NT2/D1 (cell line): ENCODE results near the gene NTN1.

Experiments
- DNase-seq: peaks from one replicate; pipeline ENCODE4 v3.0.0-alpha.2; 2011; ENCODE audit warnings: low read depth, low spot score
- H3K27me3 ChIP-seq: 2 replicates; pipeline ENCODE4 v1.6.0; 2011; ENCODE audit warnings: mild to moderate bottlenecking; ENCODE audit not compliant: insufficient read length, insufficient read depth
- H3K36me3 ChIP-seq: 2 replicates; pipeline ENCODE4 v1.6.1; 2011; ENCODE audit warnings: mild to moderate bottlenecking, low read length, mixed read lengths; ENCODE audit not compliant: insufficient read depth, insufficient read length
- H3K4me1 ChIP-seq: 2 replicates; pipeline ENCODE4 v1.5.1; 2011; ENCODE audit not compliant: insufficient read depth, insufficient read length
- H3K4me3 ChIP-seq: 2 replicates; pipeline ENCODE4 v1.5.1; 2011; ENCODE audit warnings: low read depth; ENCODE audit not compliant: insufficient read length
- H3K9ac ChIP-seq: 2 replicates; pipeline ENCODE4 v1.6.0; 2011; ENCODE audit warnings: low read depth; ENCODE audit not compliant: insufficient read length
- H3K9me3 ChIP-seq: 2 replicates; pipeline ENCODE4 v1.5.1; 2011; ENCODE audit warnings: mild to moderate bottlenecking, low read length; ENCODE audit not compliant: insufficient read depth
- SUZ12 ChIP-seq: IDR thresholded peaks from 2 replicates; pipeline ENCODE4 v1.6.1; 2011; ENCODE audit not compliant: insufficient read length, insufficient read depth; ENCODE audit errors: extremely low read depth
- YY1 ChIP-seq: IDR thresholded peaks from 2 replicates; pipeline ENCODE4 v1.6.1; 2011; ENCODE audit not compliant: insufficient read length, insufficient read depth
- ZNF274 ChIP-seq: IDR thresholded peaks from 2 replicates; pipeline ENCODE4 v1.6.1; 2011; ENCODE audit warnings: mild to moderate bottlenecking, low read depth, low read length

The NTN1 gene

DNA sequence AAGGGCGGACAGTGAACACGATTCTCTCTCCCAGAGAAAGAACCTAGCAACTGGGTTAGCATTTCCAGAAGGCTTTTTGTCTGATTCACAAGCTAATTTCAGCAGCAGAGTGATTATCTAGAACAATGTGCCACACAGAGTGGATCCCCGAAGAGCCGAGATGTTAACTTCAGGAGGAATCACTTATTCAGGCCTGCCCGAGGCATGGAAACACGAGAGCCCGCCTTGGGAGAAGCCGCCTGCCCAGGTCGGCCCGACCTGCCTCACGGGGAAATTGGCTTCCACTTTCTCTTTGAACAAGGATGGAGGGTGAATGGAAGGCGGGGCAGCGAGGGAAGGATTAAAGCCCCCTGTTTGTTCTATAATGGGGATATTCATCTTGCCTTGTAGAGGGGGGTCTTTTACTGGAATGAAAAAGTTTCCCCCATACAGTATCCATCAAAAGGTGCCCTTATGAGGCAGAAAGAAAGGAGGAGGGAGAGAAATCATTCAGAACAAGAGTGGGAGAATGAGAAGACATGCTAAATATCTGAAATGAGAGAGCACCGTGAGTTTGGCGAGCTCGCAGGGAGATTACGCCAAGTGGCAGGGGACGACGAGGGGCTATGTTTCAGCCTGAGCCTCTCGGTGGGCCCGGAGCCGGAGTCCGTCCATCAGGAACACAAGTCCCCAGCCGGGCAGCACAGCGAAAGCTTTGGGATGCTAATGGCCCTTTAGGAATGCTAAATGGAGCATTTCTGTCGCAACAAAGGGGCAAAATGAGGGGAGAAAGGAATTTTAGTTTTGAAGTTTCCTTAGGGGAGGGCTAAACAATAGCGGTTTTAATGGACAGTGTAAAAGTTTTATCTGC is 33.0 kb downstream of the NTN1 start:
- Histone ChIP-seq H3K36me3 (no peaks in the 10 kb centered on the region), H3K9ac (peak overlapping the region; percentile 47), H3K4me3 (peak overlapping the region; percentile 16), H3K9me3 (no peaks in the 10 kb centered on the region), H3K4me1 (peaks cover 8% of the 10 kb centered on the region), H3K27me3 (peaks cover 2% of the 10 kb centered on the region)
- TF ChIP-seq YY1 (no peak), ZNF274 (no peak), SUZ12 (no peak)
- DNase-seq, result peak; percentile 87

- Histone ChIP-seq H3K9me3 (no peaks in the 10 kb centered on the region), H3K9ac (no peak overlapping the region), H3K4me1 (peaks cover 8% of the 10 kb centered on the region), H3K4me3 (no peak overlapping the region), H3K36me3 (no peaks in the 10 kb centered on the region), H3K27me3 (peaks cover 2% of the 10 kb centered on the region)
- no peak for TF ChIP-seq YY1
- TF ChIP-seq ZNF274, result no peak
- no peak for DNase-seq
Observed at GRCh38 chr17:9055281-9055680, 34.0 kb downstream of the NTN1 start.

DNA sequence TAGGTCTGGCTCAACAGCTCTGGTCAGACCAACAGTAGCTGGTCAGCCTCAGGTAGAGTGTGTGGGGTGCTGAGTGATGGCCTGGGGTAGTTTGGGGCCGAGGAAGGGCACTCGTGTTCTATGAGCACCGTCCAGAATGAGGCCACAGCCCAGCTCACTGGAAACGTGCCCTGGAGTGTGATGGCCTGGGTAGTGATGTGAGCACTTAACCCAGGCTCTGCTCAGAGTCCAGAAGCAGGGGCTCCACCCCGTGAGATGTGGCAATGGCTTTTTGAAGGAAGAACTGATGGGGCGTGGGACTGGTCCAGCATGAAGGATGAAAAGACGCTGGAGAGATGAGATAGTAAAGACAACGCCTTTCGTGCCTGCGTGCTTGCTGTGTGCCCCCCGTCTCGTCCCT is 35.3 kb downstream of the NTN1 start:
- Histone ChIP-seq H3K4me3 (no peak overlapping the region), H3K9ac (no peak overlapping the region), H3K27me3 (peaks cover 2% of the 10 kb centered on the region), H3K4me1 (peaks cover 10% of the 10 kb centered on the region), H3K9me3 (no peaks in the 10 kb centered on the region), H3K36me3 (no peaks in the 10 kb centered on the region)
- no peak for DNase-seq
- TF ChIP-seq YY1 (no peak), SUZ12 (no peak), ZNF274 (no peak)

GRCh38 chr17:9057310-9057709 is 36.0 kb downstream of the NTN1 start:
- no peaks in the 10 kb centered on the region for H3K9me3 ChIP-seq
- no peaks in the 10 kb centered on the region for H3K36me3 ChIP-seq
- TF ChIP-seq ZNF274 (no peak), YY1 (no peak), SUZ12 (no peak)
- peaks cover 11% of the 10 kb centered on the region for H3K4me1 ChIP-seq
- DNase-seq, result no peak
- H3K9ac ChIP-seq, result no peak overlapping the region
- H3K27me3 ChIP-seq, result peaks cover 2% of the 10 kb centered on the region
- H3K4me3 ChIP-seq, result no peak overlapping the region

GRCh38 chr17:9062399-9062902 is 41.1 kb downstream of the NTN1 start:
- H3K4me1 ChIP-seq, result peaks cover 3% of the 10 kb centered on the region
- peaks cover 6% of the 10 kb centered on the region; the same call in 1 of the 2 replicates for H3K9me3 ChIP-seq
- TF ChIP-seq YY1 (no peak), ZNF274 (no peak), SUZ12 (no peak)
- no peaks in the 10 kb centered on the region for H3K36me3 ChIP-seq
- H3K4me3 ChIP-seq, result no peak overlapping the region
- H3K9ac ChIP-seq, result peak overlapping the region; percentile 3
- H3K27me3 ChIP-seq, result no peaks in the 10 kb centered on the region
- no peak for DNase-seq

- Histone ChIP-seq H3K4me3 (no peak overlapping the region), H3K9ac (no peak overlapping the region)
Observed at GRCh38 chr17:9064311-9064834, 43.1 kb downstream of the NTN1 start.

DNA sequence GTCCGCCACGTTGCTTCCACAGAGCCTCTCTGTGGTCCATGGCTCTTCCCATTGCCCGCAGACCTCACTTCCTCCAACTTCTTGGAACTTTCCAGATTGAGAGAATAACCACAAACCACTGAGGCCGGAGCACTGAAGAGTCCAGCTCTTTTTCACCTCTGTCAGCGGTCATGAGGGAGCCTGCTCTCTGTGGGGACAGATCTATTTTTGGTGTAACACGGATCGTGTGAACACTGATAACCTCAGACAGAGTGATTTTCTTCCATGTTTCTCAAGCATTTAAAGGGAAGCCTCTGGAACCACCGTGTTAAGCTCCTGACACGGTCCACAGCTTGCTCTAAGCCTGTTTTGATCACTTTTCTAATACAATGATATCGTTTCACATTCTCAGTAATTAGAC is 49.7 kb downstream of the NTN1 start:
- DNase-seq, result no peak

More at GRCh38 chr17:9064311-9064834, 43.1 kb downstream of the NTN1 start:
- peaks cover 6% of the 10 kb centered on the region; the same call in 1 of the 2 replicates for H3K9me3 ChIP-seq
- no peaks in the 10 kb centered on the region for H3K27me3 ChIP-seq
- no peak for DNase-seq
- H3K36me3 ChIP-seq, result no peaks in the 10 kb centered on the region
- TF ChIP-seq ZNF274 (no peak), YY1 (no peak), SUZ12 (no peak)
- H3K4me1 ChIP-seq, result peaks cover 3% of the 10 kb centered on the region

More for the DNA sequence above, 49.7 kb downstream of the NTN1 start:
- no peaks in the 10 kb centered on the region for H3K4me1 ChIP-seq
- no peak for TF ChIP-seq ZNF274
- TF ChIP-seq SUZ12, result no peak
- no peak for TF ChIP-seq YY1
- no peaks in the 10 kb centered on the region for H3K27me3 ChIP-seq
- no peaks in the 10 kb centered on the region for H3K9me3 ChIP-seq
- no peak overlapping the region for H3K4me3 ChIP-seq
- no peaks in the 10 kb centered on the region for H3K36me3 ChIP-seq
- H3K9ac ChIP-seq, result no peak overlapping the region
